NCI-H524 (cell line): ENCODE measurements around the gene PPP6R1.

ENCODE experiments used
- DNase-seq, 2 experiments: peaks; one replicate each; lab custom pipeline; 2025; lab: John Stamatoyannopoulos, UW

PPP6R1 gene

DNA sequence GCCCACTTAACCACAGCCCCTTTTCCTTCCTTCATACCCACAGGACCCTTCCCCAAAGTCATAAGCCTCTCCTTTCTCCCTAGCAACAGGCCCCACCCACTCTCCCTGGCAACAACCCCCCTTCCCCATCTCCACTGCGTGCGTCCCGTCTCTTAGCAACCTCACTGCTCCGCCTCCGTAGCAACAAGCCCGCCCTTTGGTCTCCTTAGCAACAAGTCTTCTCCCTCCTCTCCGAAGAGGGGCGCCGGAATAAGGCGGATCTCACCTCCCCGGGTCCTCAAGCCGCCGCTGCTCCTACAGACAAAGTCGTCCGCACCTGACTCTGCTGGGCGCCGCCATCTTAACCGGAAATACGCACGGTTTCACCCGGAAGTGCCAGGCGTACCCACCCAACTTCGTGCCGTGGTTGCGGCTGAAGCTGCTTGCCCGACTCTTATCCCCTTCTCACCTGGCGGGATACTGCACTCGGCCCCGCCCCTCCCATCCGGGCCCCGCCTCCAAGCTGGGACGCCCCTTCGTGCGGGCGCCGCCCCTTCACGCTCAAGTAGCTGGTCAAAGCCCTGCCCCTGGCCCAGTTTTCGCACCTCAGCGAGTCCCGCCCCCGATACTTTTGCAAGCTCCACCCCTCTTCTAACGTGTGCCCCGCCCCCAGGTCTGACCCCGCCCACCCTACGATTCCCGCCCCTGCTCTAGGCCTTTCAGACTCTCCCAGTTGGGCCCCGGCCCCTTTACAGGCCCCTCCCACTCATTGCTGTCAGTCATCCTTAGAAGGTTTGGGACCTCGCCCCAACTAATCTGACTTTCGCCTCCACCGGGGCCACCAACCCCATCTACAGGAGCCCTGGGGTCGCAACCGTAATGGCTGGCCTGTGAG lies 21.2 kb upstream of the PPP6R1 start, which contains the start of gene HSPBP1:
Gene HSPBP1 (minus strand): TSS at position 341 of the 874 bp plus-strand sequence. CDS start 502 bp downstream, outside the sequence.
- peak; percentile 97 to 98 for DNase-seq

- DNase-seq, result no peak
Observed at GRCh38 chr19:55279340-55279739, 20.5 kb upstream of the PPP6R1 start.

GRCh38 chr19:55278391-55279135 lies 19.7 kb upstream of the PPP6R1 start:
- DNase-seq, result no peak

DNA sequence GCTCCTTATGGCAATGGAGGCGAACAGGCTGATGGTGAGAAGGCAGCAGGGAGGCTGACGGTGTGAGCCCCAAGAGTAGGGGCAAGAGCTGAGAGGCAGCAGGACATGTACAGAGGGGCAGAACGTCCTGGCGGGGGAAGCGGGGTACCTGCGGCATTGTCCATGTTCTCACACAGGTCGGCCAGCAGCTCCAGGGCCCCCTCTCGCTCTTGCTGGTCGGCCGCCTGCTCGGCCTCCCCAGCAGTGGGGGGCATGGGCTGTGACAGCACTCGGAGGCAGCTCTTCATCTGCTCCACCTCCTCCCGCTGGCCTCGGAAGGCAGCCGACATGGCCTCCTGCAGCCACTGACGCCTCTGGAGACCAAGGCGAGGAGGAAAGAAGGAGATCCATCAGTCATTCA lies 18.7 kb upstream of the PPP6R1 start:
- no peak for DNase-seq

DNA sequence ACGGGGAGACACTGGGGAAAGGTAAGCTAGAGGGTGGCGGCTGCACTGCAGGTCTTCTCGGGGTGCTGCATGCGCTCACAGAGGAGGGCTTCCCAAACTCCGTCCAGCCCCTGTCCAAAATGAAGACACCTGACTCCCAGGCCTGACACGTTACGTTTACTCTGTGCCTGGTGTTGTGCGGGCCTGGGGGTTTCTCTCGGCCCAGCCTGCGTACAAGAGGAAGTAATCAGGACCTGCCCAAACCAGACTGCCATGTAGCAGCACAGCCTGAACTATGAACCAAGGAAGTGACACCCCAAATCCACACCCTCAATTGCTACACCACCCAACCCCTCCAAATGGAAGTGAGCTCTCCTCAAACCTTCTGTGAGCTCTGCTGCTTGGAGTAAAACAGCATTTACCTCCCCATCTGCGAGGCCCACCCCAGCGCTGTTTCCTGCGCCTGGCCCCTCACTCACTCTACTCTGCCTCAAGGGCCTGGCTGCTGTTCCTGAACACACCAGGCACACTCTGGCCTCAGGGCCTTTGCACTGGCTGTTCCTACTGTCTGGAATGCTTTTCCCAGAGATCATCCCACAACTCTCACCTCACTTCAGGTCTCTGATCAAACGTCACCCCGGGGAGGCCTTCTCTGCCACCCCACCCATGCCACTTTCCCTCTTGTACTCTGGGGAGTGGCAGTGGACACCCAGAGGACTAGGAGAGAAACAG lies 18.1 kb upstream of the PPP6R1 start:
- no peak for DNase-seq

GRCh38 chr19:55275851-55276719 lies 17.3 kb upstream of the PPP6R1 start:
- no peak for DNase-seq

- no peak for DNase-seq
Observed at GRCh38 chr19:55273978-55274707, 15.3 kb upstream of the PPP6R1 start.

- no peak for DNase-seq
Observed at GRCh38 chr19:55272142-55272541, 13.3 kb upstream of the PPP6R1 start.

- DNase-seq, result no peak
Observed at GRCh38 chr19:55270172-55270942, 11.5 kb upstream of the PPP6R1 start.

- no peak for DNase-seq
Observed at GRCh38 chr19:55269299-55269698, 10.5 kb upstream of the PPP6R1 start.

DNA sequence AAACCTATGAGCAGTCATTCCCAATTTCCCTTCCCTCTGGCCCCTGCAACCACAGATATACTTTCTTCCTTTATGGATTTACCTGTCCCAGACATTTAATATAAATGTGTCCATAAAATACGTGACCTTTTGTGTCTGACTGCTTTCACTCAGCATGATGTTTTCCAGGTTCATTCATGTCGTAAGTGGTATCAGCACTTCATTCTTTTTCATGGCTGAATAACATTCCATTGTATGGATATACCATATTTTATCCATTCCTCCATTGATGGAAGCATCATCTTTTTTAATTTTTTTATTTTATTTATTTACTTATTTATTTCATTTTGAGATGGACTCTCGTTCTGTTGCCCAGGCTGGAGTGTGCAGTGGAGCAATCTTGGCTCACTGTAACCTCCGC lies 8.0 kb upstream of the PPP6R1 start:
- DNase-seq, result no peak

DNA sequence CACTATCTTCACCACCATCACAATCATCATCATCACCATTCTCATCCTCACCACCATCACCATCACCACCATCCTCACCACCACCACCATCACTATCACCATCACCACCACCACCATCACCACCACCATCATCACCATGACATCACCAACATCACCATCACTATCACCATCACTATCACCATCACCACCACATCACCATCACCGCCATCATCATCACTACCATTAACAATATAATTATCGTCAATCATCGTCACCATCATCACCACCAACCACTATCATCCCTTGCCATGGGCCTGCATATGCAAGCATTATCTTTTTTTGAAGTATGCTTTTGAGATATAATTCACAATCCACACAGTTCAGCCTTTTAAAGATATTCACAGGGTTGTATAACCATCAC lies 7.6 kb upstream of the PPP6R1 start:
- no peak for DNase-seq

DNA sequence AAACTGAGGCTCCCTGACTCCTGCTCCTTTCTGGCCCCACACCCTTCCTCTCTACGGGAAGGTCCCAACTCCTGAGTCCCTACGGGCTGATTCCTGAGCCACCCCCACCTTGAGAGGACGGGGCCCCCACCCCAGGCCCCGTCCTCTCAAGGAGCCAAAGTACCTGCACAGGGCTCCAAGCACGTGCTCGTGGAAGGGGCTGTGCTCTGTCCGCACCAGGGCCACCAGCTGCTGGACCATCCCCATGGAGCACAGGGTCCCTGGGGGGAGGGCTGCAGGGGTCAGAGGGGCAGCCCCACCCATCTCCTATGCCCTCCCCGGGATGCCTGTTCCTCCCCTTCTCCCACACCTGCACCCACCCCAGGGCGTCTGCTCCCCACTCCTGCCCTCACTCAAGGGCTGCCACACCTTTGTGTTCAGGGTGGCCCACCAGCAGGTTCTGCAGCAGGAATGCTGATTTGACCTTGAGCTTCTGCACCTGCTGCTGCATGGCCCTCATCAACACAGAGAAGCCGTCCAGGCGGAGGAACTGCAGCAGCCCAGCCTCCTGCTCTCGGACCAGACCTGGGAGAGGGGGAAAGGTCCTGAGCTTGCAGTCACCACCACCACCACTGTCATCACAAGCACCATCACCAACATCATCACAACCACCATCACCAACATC lies 7.0 kb upstream of the PPP6R1 start:
- no peak for DNase-seq

GRCh38 chr19:55265173-55265572 lies 6.4 kb upstream of the PPP6R1 start:
- no peak for DNase-seq

DNA sequence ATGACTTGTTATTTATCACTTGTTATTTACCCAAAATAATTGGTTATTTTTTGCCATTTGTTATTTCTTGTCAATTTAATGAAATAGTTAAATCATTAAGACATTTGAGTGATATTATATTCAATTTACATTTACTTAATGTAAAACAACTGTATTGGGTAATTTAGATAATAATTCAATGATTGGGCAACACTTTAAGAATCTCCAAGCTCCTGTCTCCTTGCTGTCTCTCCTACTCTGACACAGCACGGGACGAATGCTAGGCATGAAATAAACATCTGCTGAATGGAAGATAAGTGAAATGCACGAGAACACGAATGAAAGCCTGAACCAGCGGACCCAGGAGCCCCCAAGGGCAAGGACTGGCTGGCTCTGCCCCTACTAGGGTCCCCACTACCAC lies 5.7 kb upstream of the PPP6R1 start:
- no peak for DNase-seq

GRCh38 chr19:55262359-55262758 lies 3.5 kb upstream of the PPP6R1 start:
- DNase-seq, result no peak

DNA sequence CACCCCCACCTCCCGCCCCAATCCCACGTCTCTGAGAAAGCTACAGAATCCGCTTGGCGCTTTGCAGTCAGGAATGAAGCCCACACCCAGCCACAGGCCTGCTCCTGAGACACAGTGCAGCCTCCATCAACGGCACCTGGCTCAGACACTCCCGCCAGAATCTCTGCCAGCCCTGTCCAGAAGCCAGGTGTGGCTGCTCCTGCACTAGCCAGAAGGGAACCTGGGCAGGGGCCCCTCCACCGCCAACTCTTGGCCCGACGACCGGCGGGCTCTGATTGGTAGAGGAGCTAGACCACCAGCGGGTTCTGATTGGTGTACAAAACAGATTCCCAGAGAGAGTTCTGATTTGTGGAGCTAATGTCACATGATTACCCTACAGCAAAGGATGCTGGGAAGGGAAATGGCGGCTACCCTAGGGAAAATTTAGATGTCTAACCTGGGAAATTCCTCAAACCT lies 2.9 kb upstream of the PPP6R1 start:
- peak; percentile 75 to 92 for DNase-seq

DNA sequence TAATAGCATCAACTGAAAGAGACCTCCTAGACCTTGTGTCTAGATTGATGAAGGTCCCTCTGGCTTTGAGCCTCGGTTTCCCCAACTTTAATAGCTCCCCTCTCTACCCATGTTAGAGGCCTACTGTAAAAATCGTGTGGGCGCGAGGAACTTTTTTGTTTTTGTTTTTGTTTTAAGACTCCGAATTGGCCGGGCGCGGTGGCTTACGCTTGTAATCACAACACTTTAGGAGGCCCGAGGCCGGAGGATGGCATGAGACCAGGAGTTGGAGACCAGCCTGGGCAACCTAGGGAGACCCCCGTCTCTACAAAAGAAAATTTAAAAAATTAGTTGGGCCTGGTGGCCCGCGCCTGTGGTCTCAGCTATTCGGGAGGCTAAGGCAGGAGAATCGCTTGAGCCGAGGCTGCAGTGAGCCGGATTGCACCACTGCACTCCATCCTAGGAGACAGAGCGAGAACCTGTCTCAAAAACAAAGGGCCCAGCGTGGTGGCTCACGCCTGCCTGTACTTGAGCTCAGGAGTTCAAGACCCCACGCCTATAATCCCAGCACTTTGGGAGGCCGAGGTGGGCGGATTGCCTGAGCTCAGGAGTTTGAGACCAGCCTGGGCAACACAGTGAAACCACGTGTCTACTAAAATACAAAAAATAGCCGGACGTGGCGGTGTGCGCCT lies 858 bp upstream of the PPP6R1 start:
- DNase-seq, result no peak

- peak in 1 of 2 experiments; percentile 50 for DNase-seq
Observed at GRCh38 chr19:55258476-55258827, 365 bp downstream of the PPP6R1 start.
